CMK (cell line): Measurements from ENCODE around the gene CCDC27.

Experiments used
- DNase-seq: peaks from one replicate; pipeline ENCODE4 v3.0.0-alpha.2; 2010; ENCODE audit warnings: low read depth

CCDC27 gene

DNA sequence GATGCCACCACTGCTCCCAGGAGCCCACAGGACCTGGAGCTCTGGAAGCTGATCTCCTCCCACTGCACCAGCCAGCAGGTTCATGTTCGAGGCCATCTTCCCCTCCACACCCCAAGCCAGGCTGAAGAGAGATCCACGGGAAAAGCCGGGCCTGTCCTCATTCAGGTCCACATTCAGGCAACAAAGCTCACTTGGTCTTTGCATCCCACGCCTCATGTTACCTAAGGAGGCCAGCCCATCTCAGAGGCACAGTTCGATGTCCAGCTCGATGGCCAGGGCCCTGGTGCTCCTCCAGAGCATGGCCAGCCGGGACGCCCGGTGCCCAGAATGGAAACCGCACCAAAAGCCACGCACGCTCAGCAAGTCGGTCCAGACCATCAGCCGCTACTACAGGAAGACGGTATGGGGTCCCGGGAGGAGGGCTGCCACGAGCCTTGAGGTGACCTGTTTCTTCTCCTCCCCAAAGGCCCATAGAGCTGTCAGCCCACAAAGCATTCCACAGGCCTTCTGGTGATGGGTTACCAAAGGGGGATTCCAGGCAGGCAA, at the start of gene CCDC27:
Gene CCDC27 (plus strand): TSS at position 51 of the 546 bp plus-strand sequence. CDS start 32 bp downstream, at position 83.
- no peak for DNase-seq

DNA sequence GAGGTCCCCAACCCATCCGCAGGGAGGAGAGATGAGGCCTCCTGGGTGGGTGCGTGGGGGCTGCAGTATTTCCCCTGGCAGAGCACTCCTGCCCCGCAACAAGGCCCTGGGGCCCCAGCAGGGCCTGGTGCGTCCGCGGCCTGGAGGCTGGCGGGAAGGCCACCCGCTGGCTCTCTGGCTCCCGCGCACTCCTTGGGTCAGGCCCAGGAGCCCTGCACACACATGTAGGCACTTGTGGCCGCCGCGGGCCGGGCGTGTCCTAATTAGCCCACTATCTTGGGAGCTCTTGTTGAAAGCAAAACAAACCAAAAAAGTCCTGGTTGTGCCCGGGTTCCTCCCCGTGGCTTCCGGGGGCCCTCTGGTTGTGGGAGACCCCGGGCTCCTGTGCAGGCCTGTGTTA, 49.7 kb upstream of the CCDC27 start:
- no peak for DNase-seq

GRCh38 chr1:3702990-3703728, 49.1 kb upstream of the CCDC27 start:
- no peak for DNase-seq

GRCh38 chr1:3703786-3704371, 48.4 kb upstream of the CCDC27 start:
- DNase-seq: no peak

DNA sequence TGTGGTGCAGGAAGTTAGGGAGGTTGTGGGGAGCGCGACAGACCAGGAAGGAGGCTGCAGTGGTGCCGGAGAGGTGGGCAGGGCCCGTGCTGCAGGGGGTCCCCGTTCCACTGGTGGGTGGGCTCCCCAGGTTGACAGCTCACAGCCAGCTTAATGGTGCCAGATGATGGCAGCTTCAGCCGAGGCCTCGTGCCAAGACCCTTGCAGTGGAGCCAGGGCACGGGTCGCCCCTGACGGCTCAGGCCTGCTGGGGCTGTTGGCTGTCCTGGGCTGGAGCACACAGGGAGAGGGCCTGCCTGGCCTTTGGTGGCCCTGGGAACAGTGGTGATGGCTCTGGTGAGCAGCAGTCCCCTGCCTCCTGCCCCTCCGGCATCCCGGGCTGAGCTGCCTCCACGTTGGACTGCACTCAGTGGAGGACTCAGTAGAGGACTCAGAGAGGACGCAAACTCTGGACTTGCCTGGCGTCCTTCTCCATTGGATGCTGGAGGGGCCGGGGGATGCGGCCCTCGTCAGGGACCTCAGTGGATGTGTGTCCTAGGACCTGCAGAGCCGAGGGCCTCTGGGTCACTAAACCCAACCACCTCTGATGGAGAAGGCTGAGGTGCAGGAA, 46.8 kb upstream of the CCDC27 start:
- DNase-seq: no peak

DNA sequence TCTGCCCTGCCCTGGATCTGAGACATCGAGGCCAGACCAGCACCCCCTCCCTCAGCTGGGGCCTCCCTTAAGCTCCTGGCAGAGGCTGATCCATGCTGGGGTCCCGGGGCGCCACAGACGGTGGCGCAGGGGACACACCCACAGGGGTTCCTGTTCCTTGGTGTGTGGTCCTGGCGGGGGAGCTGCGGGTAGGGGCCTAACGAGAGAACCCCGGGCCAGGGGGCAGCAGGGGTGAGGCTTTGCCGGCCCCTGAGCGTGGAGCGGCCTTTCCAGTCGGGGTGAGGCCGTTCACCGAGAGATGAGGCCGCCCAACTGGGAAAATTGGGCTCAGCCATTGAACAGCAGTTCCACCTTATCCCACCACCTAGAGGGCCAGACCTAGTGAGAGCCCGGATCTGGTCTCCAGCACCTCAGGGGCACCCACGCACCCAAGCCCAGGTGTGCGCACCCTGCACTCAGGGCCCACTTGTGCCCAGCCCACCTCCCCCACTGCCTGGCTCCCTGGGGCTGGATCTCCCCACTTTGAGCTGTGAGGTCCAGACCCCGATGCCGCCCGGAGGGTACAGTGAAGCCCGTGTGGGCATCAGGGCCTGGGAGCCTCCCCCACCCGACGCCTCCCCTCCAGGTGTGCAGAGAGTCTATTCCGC, 45.5 kb upstream of the CCDC27 start:
- no peak for DNase-seq

- DNase-seq: no peak
Measured at GRCh38 chr1:3707298-3707938, 44.8 kb upstream of the CCDC27 start.

GRCh38 chr1:3707939-3708328, 44.3 kb upstream of the CCDC27 start:
- DNase-seq: no peak

- DNase-seq: no peak
Measured at GRCh38 chr1:3708791-3709190, 43.5 kb upstream of the CCDC27 start.

- DNase-seq: peak; percentile 41
Measured at GRCh38 chr1:3710251-3710650, 42.0 kb upstream of the CCDC27 start.

GRCh38 chr1:3711381-3711779, 40.9 kb upstream of the CCDC27 start:
- no peak for DNase-seq

DNA sequence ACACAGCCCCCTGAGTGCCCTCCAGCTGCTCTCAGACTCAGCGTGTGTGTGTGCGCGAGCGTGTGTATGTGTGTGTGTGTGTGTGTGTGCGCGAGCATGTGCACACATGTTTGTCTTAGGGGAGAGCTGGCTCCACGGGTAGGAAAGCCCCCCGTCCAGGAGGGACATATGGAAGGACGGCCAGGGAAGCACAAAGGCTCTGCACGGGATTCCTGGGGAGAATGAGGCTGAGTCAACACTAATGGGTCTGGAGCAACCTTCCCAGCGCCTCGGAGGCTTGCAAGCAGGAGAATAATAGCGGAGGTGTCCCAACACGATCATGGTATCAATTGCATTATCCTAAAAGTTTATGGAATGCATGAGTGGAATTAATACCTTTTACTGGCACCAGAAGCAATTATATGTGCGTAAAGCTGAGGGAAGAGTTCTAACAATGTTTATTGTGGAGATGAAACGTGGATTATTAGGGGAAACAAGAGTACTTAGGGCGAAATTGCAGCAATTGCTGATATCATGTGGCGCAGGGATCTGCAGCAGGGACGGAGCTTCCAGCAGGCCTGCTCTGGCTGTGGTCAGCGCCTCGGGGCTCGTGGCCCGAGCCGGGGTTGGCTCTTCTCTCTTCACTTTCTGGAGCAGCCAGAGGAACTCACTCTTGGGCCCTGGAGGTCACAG, 40.3 kb upstream of the CCDC27 start:
- DNase-seq: no peak

- DNase-seq: no peak
Measured at GRCh38 chr1:3712573-3713535, 39.4 kb upstream of the CCDC27 start.

DNA sequence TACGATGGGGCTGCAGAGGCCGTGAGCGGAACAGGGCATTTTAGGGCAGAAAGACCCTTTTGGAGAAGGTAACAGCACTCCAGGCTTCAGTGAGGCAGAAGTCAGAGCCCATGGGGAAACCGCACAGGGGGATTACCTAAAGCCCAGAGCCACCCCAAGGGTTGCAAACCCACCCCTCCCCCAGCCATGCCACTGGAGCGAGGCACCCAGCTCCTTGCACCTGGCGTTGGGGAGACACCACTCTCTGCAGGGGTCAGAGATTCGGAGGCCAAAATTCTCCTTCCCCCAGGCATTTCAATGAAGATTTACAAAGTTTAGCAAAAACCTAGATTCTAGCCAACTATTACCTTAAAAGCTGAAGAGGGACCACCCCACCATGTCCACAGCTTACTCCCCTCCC, 38.4 kb upstream of the CCDC27 start:
- no peak for DNase-seq

GRCh38 chr1:3714284-3714741, 37.9 kb upstream of the CCDC27 start:
- no peak for DNase-seq

DNA sequence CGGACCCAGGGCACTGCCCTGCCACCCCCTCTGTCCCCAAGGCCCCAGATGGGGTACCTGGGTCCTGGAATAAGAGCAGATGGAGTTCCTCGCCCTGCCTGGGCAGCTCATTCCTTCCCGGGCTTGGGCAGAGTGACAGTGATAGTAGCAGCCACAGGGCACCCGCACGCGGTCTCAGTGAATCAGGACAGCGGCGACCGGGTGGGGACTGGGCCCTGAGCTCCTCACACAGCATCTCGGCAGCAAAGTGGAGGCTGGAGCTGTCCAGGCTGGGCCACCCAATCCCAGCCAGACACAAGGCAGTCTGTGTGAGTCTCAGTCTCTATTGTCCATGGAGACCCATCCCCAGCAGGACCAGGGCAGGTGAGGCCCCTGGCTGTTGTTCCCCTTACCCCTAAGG, 37.4 kb upstream of the CCDC27 start:
- DNase-seq: no peak

DNA sequence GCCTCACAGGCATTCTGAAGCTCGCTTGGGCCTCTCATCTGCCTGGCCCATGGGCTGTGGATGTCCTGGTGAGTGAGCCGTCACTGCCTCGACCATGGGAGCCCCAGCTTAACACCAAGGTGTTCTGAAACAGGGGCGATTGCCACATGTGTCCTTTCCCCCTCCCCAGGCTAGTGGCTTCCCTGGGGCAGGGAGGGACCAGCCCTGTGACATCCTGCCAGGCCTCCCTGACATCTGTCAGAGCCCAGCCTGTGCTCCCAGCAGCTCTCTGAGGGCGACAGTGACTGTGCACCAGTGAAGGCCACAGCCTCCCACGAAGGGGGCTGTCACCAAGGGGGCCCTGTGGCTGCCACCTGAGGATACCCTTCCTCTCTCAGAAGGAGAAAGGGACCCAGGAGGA, 35.9 kb upstream of the CCDC27 start:
- no peak for DNase-seq

GRCh38 chr1:3717041-3717714, 35.1 kb upstream of the CCDC27 start:
- DNase-seq: no peak

DNA sequence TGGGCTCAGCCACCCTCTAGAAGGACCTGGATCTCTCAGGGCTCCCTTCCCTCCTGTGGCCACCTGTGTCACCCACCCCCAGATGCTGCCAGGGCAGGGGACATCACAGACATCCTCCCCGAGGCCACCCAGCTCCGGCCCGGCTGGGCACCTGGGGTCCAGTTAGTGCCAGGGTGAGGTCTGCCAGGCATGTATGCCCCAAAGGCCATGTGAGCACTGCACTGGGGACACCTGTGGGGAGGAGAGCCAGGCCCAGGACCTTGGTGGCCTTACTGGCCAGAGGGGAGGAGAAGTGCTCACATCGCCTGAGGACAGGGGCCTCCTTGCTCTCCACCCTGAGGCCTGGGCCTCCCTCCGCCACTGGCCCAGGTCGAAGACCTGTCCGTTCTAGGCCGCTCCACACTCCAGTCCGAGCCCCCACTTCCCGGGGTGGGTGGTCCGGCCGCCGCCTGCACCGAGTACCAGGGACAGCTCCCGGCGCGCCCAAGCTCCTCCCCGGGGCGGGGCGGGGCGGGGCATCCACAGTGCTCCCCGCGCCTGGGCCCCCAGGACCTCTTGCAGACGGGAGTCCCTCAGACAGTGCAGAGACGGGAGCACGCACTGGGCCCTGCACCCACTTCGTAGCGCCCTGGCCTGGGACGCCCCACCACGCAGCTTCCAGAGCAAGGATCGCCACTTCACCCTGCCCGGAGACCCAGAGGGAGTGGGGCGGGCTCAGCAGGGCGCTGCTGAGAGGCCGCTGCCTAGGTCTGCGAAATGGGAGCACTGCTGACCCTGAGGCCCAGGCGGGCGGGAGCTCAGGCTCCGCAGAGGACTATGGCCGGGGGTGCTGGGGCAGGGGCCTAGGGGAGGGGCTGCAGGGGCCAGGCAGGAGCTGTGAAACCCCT, 34.3 kb upstream of the CCDC27 start:
- DNase-seq: no peak
